GM19193 (cell line): ENCODE results near the gene CXorf38.

ENCODE experiments used
- POLR2A ChIP-seq: IDR thresholded peaks from 4 replicates; pipeline ENCODE4 v1.6.1; 2011; ENCODE audit not compliant: insufficient read depth, insufficient read length; ENCODE audit errors: extremely low read depth

The CXorf38 gene

DNA sequence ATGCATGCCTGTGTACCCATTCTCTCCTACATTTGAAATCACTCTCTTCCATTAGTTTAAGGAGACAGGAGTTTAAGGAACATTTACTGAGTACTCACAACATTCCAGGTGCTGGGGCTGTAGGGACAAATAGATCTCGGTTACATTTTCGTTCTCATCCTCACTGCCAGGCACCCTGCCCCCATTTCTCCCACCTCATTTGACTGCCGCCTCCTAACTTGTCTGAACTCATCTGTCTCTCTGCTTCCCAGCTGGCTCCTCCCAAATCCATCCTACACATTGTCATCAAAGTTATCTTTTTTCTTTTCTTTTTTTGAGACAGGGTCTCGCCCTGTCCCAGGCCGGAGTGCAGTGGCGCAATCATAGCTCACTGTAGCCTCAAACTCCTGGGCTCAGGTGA, 43.9 kb downstream of the CXorf38 start:
- TF ChIP-seq POLR2A, result no peak

DNA sequence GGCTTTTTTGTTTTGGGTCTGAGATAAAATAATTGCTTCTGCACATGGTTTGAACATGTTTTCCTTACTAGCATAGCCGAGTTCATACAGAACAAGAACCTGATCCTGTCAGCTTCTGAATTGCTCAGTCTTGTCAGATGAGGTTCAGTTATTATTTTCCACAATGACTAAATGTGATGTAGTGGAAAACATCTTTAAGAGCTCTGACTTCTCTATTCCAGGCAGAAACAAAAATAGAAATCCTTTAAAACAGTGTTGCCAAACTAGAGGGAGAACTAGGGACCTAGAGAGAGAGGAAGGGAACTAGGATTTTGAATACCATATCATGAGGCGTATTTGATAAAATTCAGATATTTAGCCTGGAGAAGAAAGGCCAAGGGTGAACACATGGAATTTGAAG, 64.5 kb downstream of the CXorf38 start:
- no peak for TF ChIP-seq POLR2A

DNA sequence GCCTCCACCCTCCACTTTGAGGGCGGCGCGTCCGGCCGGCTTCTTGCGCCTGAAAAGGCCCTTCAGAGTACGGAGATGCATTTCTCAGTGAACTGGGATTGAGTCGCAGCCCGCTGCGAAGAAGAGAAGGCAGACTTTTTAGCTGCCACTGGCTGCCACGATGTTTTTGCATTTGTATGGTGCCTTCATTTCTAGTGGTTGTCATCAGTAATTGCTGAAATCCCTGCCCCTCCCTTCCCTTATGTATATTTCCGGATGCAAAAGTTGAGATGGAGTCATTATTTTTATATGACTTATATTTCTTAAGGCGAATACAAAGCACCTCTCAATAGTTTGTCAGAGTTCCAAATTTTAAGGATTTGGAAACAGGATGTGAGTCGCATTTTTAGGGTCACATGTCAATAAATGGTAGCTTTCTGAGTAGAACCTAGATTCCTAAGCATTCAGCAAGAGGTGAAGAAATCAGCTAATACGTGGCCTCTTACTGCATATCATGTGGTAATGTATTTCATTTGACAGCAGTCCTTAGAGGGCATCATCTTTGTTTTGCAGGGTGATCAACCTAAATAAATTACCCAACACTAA, 65.9 kb downstream of the CXorf38 start:
- TF ChIP-seq POLR2A, result no peak

DNA sequence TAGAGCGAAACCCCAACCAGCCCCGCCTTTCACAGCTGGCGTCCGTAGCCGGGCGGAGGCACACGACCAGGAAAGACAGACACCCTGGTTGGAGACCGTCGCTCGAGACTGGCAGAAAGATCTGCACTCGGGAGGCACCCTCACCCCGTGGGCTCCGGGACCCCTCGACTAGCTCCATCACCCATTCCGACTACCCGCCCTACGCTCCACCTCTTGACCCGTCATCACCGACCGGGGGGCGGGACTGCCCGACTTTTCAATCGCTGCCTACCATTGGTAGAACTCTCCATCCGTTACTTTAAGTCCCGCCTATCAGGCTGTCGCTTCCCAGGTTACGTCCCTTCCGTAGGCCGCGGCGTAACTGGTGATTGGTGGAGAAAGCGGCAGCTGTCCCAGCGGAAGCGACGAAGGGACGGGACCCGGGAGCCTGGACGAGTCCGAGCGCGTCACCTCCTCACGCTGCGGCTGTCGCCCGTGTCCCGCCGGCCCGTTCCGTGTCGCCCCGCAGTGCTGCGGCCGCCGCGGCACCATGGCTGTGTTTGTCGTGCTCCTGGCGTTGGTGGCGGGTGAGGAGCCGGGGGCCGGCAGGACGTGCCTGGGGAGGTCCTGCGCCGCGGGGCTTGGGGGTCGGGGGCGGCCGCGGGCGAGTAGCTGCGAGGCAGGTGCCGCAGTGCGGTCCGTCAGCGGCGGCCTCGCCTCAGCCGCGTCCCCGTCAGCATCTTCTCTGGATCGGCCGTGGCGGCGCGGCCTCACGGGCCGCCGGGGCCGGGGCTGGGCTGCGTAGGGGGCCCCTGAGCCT, 66.6 kb downstream of the CXorf38 start, which contains the start of gene ATP6AP2:
ATP6AP2 (plus strand) TSS at position 434 of the 799 bp plus-strand sequence; CDS start at position 530, 96 bp downstream.
- TF ChIP-seq POLR2A, result peak; percentile 77

DNA sequence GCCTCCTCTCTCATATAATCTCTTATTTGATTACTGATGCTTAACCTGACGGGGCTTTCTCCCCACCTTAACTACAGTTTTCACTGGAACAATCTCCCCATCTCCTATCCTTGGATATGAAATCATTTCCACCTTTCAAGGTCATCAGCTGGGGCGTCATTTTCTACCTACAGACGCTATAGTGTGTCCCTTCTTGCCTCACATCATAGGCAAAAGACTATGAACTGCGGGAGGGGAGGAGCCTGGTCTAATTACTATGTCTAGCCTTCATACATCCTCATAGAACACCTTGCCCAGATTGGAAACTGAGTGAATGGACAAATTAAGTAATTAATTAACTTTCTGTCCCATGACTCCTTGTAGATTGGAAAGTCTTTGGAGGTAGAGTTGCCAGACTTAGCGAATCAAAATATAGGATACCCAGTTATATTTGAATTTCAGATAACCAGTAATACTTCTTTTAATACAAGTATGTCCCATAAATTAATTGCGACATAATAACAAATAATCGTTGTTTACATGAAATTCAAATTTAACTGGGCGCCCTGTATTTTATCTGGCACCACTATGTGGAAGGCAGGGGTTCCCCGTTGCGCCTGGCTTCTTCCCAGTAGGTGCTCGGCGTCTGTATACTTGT, 67.3 kb downstream of the CXorf38 start:
- TF ChIP-seq POLR2A, result no peak

DNA sequence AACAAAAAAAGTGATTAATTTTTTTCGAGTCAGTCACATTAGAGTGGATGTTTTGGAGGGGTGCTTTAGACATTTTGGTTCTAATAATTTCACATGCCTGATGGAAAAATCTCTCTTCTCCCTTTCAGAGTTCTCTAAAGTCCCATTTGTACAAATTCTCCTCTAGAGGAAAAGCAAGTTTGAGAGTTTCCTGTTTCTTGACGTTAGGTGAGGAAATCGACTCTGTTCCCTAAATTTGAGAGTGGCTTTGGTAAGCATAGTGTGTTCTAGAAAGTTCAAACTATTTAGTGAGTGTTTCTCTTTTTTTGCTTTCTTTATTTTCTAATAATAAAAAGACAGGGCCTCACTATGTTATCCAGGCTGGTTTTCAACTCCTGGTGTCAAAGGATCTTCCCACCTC, 68.2 kb downstream of the CXorf38 start:
- TF ChIP-seq POLR2A, result no peak

DNA sequence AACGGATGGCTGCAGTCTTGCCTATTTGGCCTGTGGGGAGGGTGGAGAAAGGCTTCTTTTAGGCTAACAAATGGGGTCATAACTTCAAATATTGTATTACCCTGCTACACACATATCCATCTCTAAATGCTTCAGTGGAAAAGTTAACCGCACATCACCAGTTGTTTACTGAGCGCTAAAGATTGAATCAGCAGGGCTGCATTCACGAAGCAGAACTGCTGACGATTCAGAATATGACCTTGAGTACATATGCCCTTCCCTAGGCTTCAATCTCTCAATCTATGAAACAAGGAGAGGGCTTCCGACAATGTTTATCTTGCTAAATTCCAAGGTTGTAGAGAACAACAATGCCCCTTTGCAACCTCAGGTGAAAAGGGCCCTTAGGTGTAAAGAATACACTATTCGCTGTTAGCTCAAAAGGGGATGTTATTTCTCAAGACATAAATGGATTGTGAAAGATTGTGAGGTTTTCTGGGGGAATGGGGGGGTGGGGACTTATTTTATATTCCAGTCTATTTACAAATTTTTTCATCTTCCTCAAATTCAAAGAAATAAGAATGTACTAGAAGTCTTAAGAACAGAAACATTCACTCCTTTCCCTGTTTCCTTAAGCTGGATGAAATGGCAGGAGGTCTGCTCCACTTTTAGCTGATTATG, 69.2 kb downstream of the CXorf38 start:
- TF ChIP-seq POLR2A, result no peak
